HFF-Myc (cell line): ENCODE measurements around the gene CDK18.

Source experiments
- DNase-seq: peaks from one replicate; pipeline ENCODE4 v3.0.0-alpha.2; 2011; ENCODE audit warnings: low read depth; ENCODE audit errors: extremely low read depth
- H3K4me3 ChIP-seq: replicated peaks from 2 replicates; pipeline ENCODE4 v1.5.1; 2011; ENCODE audit warnings: low read depth, mild to moderate bottlenecking, control low read depth, low read length
- TF ChIP-seq, protein P1 (sequence below): IDR thresholded peaks from 2 replicates; pipeline ENCODE4 v1.5.1; 2012; ENCODE audit warnings: mild to moderate bottlenecking, low read depth, low read length, control low read depth; ENCODE audit errors: missing control alignments

CDK18 gene

GRCh38 chr1:205527931-205528330 lies 23.5 kb downstream of the CDK18 start:
- TF ChIP-seq, protein P1, sequence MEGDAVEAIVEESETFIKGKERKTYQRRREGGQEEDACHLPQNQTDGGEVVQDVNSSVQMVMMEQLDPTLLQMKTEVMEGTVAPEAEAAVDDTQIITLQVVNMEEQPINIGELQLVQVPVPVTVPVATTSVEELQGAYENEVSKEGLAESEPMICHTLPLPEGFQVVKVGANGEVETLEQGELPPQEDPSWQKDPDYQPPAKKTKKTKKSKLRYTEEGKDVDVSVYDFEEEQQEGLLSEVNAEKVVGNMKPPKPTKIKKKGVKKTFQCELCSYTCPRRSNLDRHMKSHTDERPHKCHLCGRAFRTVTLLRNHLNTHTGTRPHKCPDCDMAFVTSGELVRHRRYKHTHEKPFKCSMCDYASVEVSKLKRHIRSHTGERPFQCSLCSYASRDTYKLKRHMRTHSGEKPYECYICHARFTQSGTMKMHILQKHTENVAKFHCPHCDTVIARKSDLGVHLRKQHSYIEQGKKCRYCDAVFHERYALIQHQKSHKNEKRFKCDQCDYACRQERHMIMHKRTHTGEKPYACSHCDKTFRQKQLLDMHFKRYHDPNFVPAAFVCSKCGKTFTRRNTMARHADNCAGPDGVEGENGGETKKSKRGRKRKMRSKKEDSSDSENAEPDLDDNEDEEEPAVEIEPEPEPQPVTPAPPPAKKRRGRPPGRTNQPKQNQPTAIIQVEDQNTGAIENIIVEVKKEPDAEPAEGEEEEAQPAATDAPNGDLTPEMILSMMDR = no peak
- no peak for DNase-seq
- H3K4me3 ChIP-seq = no peak overlapping the region

- no peak for DNase-seq
- no peak overlapping the region for H3K4me3 ChIP-seq
- TF ChIP-seq, protein P1 = no peak
These were observed 24.0 kb downstream of the CDK18 start for GRCh38 chr1:205528446-205528886.

GRCh38 chr1:205528887-205529825 lies 24.7 kb downstream of the CDK18 start:
- TF ChIP-seq, protein P1 = peak; percentile 91

DNA sequence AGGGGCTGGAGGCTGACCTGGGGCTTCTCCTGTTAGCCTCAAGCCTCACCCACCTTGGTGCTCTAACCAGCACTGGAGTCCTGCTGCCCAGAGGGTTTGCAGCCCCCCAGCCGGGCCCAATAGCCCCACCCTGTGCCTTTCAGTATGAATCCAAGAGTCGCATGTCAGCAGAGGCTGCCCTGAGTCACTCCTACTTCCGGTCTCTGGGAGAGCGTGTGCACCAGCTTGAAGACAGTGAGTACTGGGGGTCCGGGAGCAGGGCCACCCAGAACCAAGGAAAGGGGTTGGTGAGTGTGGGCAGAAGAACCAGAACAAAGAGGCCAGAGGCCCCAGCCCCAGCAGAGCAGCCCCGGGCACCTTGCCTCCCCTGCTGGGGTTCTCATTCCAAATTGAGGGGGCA lies 25.6 kb downstream of the CDK18 start:
- no peak overlapping the region for H3K4me3 ChIP-seq
- TF ChIP-seq, protein P1 = no peak
- DNase-seq = no peak

More at GRCh38 chr1:205528887-205529825, 24.7 kb downstream of the CDK18 start:
- no peak for DNase-seq
- H3K4me3 ChIP-seq = peak overlapping the region; percentile 30

DNA sequence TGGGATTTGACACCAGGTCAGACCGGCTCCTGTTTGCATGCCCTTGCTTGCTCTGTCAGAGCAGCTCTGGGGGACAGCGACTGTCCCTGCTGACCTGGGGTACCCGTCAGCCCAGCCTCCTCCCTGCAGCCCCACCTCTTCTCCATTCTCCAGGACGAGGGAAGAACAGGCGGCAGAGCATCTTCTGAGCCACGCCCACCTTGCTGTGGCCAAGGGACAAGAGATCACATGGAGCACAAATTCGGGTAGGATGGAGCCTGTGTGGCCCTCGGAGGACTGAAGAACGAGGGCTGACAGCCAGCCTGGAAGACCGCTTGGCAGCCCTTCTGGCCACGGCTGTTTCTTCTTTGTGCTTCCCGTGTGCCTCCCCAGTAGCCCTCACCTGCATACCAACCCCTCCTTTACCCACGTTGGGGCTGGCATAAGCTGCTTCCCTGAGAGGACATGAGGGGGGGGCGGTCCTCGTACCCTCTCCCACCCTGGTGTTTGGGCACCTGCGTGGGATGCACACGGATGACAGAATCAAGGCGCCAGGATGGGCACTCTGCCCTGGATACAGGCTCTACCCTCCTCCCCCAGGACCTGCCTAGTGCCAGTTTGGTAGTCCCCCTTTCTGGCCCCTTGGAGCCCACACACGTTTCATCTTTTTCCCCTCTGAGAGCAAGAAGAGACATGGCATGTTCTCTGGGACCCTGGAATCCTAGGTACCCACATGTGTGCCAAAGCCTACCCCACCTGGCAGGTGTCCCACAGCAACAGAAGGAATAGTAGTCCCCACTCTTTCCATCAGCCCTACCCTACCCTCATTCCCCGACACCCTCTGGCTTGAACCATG lies 26.9 kb downstream of the CDK18 start:
- TF ChIP-seq, protein P1 = no peak
- no peak for DNase-seq
- no peak overlapping the region for H3K4me3 ChIP-seq

DNA sequence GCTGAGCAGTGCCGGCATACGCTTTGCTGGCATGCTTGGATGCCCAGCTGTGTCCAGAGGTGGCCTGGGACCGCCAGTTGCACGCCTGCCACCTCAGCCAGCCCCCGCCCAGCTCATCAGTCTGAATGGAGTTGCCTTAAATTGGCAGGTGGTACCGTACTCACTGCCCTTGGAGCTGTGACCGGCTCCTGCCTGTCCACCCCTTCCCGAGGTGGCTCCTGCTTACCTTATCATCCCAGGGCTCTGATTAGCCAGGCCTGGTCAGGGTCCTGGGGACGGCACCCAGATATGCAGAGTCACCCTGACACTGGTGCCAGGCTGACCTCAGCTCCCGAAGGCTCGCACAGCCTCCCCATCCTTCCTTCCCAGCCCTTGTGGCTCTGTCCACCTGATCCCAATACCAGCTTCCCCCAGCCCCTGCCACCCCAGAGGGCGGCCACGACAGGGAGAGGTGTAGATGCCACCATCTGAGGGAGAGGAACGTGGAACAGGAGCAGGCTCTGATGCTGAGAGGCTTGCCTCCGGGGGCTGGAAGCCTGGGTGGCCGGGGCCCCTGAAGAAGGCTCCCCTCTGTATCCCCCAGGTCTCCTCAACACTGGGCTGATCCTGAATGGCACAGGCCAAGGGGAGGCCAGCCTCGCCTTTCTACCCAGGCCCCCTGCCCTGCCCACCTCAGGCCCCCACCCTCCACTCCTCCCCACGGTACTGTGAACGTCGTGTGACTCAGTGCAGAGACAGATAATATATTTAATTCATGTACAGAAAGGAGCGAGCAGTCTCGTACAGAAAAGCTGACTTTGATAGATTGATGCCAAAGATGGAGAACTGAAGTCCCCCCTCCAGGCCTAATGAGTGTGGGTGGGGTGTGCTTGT lies 27.8 kb downstream of the CDK18 start:
- TF ChIP-seq, protein P1 = no peak
- no peak overlapping the region for H3K4me3 ChIP-seq
- DNase-seq = no peak
